HG02642 (cell line): ENCODE results near the gene HSPG2.

ENCODE experiments used
- ATAC-seq: cut with Tn5 transposase; IDR thresholded peaks from one replicate; pipeline ENCODE4 v1.9.1; 2021; ENCODE audit warnings: mild to moderate bottlenecking; ENCODE audit not compliant: unreplicated experiment, poor library complexity

Gene HSPG2

GRCh38 chr1:21885236-21886037 lies 51.7 kb downstream of the HSPG2 start:
- no peak for ATAC-seq

DNA sequence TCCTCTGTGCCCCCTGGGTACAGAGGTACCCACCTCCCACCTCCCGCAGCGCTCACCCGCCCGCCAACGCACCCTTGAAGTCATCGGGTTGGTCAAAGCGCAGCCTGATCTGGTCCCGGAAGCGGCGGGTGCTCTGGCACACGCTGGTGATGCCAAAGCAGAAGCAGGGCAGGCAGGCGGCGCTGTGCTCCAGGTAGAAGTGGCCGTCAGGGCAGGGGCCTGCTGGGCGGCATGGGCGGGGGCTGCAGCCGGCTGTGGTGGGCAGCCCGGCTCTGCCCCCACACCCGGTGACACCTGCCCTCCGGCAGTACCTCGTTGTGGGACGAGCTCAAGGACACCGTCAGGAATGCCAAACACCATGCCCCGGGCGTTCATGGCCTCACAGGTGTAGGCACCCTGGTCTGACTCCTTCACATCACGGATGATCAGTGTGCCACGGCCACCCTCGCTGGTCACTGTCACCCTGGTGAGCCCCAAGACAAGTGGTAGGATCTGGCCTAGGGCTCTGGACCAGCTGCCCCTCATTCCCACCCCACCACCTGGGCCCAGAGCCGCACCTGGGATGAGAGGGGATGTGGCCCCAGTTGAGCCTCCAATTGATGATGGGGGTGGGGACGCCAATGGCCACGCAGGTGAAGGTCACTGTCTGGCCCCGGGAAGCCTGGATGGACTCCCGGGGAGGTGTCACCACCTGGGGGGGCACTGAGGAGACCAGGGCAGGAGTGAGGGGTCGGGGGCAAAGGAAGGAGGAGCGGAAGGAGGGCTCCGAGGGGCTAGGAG lies 52.5 kb downstream of the HSPG2 start:
- ATAC-seq: no peak

DNA sequence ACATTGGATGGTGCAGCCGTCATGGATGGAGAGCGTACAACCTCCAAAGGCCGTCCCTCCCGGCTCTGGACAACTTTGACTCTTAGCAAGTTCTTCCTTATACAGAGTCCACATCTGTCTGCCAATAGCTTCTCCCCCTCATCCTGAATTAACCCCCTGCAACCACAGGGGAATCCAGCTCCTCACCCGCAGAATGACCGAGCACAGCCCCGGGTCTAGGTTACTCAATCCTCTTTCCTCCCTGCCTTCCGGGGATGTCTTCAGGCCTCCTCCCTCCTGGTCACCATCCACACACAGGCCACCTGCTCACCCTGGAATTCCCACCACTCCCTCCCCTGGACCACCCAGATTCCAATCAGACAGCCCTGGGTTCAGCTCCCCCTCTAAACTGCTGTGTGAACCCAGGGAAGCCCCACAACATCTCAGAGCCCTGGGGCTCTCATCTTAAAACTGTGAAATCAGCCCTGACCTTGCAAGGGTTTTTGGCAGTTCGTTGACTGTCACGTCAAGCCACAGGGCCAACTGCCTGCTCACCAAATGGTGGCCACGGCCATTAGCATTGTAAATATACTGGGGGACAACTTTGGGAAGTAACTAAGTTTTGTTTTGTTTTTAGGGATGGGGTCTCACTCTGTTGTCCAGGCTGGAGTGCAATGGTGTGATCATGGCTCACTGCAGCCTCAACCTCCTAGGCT lies 54.2 kb downstream of the HSPG2 start:
- no peak for ATAC-seq

GRCh38 chr1:21881250-21881649 lies 55.9 kb downstream of the HSPG2 start:
- ATAC-seq: no peak

- ATAC-seq: no peak
Observed at GRCh38 chr1:21880619-21880970, 56.5 kb downstream of the HSPG2 start.

DNA sequence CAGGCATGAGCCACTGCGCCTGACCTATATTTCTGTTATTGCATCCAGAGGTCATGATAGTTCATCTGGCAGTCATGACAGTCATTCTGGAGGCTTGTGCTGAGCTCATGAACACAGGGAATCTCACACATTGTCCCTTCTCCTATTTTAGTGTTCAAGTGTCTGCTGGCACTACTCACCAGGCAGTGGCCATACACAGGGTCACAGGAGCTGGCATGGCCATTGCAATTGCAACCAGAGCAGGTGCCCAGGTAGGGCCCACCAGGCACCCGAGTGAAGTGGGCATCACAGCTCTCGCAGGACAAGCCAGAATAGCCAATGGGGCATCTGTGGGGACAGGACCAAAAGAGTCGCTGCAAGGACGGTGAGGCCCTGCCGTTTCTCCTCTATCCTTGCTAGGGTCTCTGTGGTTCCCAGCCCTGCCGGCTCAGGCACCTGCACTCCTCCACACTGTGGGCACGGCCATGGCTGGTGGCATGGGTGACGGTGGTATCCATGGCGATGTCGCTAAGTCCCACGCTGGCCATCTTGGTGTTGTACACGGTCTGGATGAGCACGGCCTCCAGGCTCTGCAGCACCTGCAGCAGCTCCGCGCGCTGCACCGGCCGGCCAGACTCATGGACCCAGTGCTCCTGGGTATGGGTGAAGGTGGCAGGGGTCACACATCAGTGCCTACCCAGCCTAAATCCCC lies 57.0 kb downstream of the HSPG2 start:
- ATAC-seq: no peak

GRCh38 chr1:21878840-21879478 lies 58.2 kb downstream of the HSPG2 start:
- ATAC-seq: no peak

DNA sequence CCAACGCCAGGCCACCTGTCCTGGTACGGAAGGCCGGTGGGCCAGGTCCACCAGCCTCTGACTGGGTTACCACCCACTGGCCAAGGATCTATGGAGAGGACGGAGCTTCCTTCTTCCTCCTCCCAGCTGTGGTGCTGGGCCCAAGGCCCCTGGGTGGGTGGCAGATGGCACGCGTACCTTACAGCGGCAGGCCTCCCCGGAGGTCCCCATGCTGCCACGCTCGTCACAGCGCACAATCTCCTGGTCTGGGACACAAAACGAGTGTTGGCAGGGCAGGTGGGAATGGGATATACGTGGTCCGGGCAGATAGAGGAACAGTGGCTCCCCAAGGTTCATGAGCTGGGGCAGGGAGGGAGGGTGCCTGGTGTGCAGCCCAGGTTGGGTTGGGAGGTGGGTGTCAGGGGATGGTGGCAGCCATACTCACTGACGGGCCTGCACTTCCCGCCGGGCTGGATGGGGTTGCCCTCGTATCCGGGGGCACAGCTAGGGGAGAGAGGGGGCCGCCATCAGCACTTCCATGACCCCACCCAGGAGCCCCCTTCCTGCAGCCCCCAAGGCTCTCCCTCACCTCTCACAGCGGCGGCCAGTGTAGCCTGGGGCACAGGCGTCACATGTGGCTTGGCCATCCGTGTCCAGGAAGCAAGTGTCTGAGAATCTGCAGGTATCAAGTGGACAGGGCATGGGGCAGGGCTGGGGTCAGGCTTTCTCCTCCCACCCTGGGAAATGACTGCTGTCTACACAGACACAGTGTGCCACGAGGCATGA lies 58.9 kb downstream of the HSPG2 start:
- no peak for ATAC-seq

- no peak for ATAC-seq
Observed at GRCh38 chr1:21876267-21876666, 60.8 kb downstream of the HSPG2 start.

GRCh38 chr1:21875621-21876063 lies 61.5 kb downstream of the HSPG2 start:
- ATAC-seq: no peak

DNA sequence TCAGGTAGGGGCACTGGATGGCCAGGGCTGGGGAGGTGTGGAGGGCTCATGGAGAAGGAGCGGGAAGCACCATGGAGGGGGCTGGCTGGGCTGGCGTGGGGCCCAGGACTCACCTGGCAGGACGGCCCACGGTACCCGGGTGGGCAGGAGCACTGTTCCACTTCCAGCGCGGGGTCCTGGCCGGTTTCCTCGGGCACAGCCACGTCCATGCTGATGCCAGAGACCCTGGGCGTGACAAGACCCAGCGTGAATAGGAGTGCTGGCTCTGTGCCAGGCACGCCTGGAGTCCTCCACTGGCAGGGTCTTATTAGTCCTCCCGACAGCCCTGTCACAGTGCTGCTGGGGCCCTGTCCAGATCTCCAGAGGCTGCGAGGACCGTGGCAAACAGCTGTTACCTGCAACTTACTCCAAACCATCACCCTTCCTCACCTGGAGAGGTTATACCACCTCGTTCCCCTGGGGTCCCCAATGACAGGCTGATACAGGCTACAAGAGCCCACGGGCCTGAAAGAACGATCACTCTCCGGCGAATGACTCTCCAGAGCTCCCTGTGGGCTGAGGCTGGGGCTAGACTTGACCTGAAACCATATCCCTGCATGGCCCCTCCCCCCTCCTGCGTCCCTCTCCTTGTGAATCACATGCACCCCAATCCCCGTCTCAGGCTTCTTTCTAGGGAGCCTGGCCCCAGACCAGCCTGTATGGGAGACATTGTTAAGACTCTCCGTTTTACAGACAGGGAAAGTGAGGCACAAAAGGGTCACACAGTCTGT lies 62.1 kb downstream of the HSPG2 start:
- no peak for ATAC-seq

DNA sequence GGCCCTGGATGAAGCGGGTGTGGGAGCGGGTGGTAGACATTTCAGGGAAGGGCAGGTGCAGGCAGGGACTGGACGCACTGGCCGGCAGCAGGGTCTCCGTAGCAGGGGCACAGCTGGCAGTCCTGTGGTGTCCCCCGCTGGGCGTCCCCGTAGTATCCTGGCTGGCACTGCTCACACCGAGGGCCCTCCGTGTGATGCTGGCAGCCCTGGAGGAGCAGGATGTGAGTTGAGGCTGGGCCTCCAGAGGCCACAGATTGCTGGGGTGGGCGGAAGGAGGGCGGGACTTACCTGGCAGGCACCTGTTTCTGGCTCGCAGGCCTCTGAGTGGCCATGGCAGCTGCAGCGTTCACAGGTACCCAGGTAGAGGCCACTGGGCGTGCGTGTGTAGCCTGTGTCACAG lies 62.8 kb downstream of the HSPG2 start:
- ATAC-seq: no peak

- ATAC-seq: no peak
Observed at GRCh38 chr1:21873761-21874160, 63.3 kb downstream of the HSPG2 start.

DNA sequence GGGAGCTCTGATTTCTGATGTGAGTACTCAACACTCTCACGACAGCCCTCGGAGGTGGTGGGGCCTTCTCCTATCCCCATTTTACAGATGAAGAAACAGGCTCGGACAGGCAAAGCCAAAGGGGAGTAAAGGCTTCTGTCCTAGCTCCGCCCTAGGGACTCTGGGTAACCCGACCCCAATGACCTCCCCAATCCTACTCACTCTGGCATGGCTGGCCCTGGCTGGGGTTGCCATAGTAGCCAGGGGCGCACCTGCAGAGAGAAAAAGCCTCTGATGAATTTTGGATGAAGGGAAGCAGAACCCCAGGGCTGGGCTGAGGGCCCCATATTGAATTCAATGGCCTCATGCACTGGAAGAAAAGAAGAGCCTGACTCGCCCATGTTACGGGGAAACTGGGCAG lies 63.9 kb downstream of the HSPG2 start:
- no peak for ATAC-seq

DNA sequence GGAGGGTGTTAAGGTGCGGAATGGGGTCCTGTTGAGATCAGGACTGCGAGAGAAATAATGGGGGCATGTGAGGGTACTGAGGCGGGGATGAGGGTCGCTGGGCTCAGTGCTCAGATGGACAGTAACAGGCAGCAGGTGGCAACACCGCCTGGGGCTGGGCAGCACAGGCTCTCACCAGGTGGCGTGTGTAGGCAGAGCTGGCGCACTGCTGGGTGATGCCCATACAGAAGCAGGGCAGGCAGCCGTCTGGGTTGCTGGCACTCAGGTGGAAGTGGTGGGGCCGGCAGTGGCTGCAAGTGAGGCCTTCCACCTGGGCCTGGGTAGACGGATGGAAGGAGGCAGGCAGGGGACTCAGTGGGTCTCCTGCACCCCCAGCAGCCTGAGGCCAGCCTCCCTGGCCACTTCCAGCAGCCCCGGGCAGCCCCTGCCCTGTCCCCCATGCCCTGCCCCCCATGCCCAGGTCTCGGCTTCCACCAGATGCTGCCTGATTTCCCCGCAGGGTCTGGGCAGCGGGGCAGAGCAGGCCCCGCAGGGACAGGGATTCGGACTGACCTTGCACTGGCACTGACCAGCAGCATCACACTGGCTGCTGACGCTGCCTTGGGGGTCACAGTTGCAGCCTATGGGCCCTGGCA lies 64.5 kb downstream of the HSPG2 start:
- ATAC-seq: no peak

DNA sequence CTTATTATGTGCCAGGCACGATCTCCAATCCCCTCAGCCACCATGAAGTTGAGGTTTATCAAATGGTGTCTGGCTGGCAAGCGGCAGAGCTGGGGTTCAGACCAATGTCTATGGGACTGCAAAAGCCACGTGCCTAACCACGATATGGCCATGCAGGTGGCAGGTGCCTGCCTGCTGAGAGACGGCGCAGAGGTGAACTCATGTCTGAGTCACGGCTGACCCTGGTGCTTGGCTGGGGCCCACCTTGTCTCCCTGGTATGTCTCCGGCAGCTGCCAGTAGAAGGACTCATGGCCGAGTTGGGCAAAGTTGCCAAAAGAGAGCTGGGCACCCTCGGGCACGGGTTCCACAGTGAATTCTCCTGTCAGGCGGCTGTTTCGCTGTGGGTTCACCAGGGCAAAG lies 65.2 kb downstream of the HSPG2 start:
- ATAC-seq: no peak

GRCh38 chr1:21870611-21871010 lies 66.5 kb downstream of the HSPG2 start:
- ATAC-seq: no peak

DNA sequence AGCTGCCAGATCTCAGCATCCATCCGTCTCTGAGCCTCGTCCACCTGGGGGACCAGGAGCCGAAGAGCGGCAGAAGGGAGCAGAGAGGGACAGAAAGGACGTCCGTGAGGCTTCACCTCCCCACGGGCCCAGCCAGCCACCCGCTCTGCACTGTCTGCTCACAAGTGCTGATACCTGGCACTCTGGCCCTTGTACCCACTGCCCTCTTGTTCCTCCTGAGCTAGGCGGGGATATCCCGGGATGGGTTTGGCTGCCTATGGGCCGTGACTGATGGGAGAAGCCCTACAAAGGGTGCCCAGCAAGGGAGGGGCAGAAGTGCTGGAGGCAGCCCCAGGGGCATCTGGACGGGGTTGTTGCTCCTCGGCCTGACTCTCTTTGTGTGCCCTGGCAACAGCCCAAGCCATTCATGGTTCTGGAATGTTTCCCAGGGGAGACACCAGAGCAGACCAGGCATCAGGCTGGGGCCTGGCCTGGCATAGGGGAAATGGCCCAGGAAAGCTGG lies 67.4 kb downstream of the HSPG2 start:
- ATAC-seq: no peak
